Cardiac muscle cell (in vitro differentiated cells and primary cell): ENCODE measurements around the gene AKAP8L. TPM values are rescaled to one million over a fixed set of nuclear protein-coding genes. Genes with fewer than 3 reads are reported as not detected.

ENCODE experiments used
- DNase-seq, 2 donors: peaks; one replicate each; pipeline versions ENCODE4 v3.0.0 to v3.0.0-alpha.2; 2010 to 2017; ENCODE audit warnings: low read depth in 1 of 2, low spot score in 1 of 2
- H3K27ac ChIP-seq: fragments of 200-600 bp; sonication (generic); 2 replicates; pipeline ENCODE4 v1.5.1; 2016
- H3K27me3 ChIP-seq: fragments of 200-600 bp; sonication (generic); 2 replicates; pipeline ENCODE4 v1.6.0; 2016; ENCODE audit warnings: control low read depth
- H3K36me3 ChIP-seq: fragments of 200-600 bp; sonication (generic); 2 replicates; pipeline ENCODE4 v1.5.1; 2016; ENCODE audit warnings: control low read depth
- H3K4me1 ChIP-seq: fragments of 200-600 bp; sonication (generic); 2 replicates; pipeline ENCODE4 v1.8.1; 2017; ENCODE audit warnings: low read depth, mild to moderate bottlenecking, mixed run types
- H3K4me3 ChIP-seq: fragments of 200-600 bp; sonication (generic); 2 replicates; pipeline ENCODE4 v1.5.1; 2016; ENCODE audit warnings: mild to moderate bottlenecking
- H3K9me3 ChIP-seq: fragments of 200-600 bp; sonication (generic); 2 replicates; pipeline ENCODE4 v1.5.1; 2017; ENCODE audit warnings: low read depth, mild to moderate bottlenecking, control low read depth
- CTCF ChIP-seq: IDR thresholded peaks from 2 replicates; pipeline ENCODE4 v1.5.1; 2012; ENCODE audit warnings: low read depth, mild to moderate bottlenecking, low read length
- polyA plus RNA-seq: library from polyadenylated mRNA; unstranded; fragments of >200 nt; fragmentation: Nextera tagmentation; extraction: Ambion mirVana; gene quantifications from 2 replicates; pipeline ENCODE4 v1.2.1, GENCODE V29; 2016
- total RNA-seq: library from RNA; depleted of rRNA; stranded (reverse); fragments of >200 nt; gene quantifications from 2 replicates; pipeline ENCODE4 v1.2.3, GENCODE V29; 2016

Gene AKAP8L
- total RNA-seq (207 and 410 TPM in 2 replicates), polyA plus RNA-seq (235 and 328 TPM in 2 replicates)

GRCh38 chr19:15418579-15419412 lies at the start of gene AKAP8L:
Gene AKAP8L (minus strand): TSS chr19:15418988. CDS start chr19:15418923, 65 bp downstream.
- Histone ChIP-seq H3K9me3 (no peaks in the 10 kb centered on the region), H3K4me3 (peak within 1 kb of the TSS; percentile 96), H3K36me3 (peaks cover 10% of the 10 kb centered on the region), H3K4me1 (peaks cover 20% of the 10 kb centered on the region), H3K27ac (peak within 1 kb of the TSS; percentile 95), H3K27me3 (no peaks in the 10 kb centered on the region)
- DNase-seq, result peak; percentile 99 to 100
- peak; percentile 61 for TF ChIP-seq CTCF

GRCh38 chr19:15467734-15468214 lies 49.0 kb upstream of the AKAP8L start:
- H3K4me3 ChIP-seq, result no peak overlapping the region
- no peaks in the 10 kb centered on the region for H3K9me3 ChIP-seq
- H3K27me3 ChIP-seq, result peaks cover 37% of the 10 kb centered on the region
- H3K27ac ChIP-seq, result no peak overlapping the region
- TF ChIP-seq CTCF, result no peak
- no peaks in the 10 kb centered on the region for H3K36me3 ChIP-seq
- DNase-seq, result no peak
- no peaks in the 10 kb centered on the region for H3K4me1 ChIP-seq

GRCh38 chr19:15466851-15467733 lies 48.3 kb upstream of the AKAP8L start:
- H3K4me3 ChIP-seq, result no peak overlapping the region
- H3K27me3 ChIP-seq, result peaks cover 37% of the 10 kb centered on the region
- no peaks in the 10 kb centered on the region for H3K4me1 ChIP-seq
- peak in 1 of 2 donors; percentile 88 for DNase-seq
- H3K9me3 ChIP-seq, result no peaks in the 10 kb centered on the region
- TF ChIP-seq CTCF, result no peak
- no peak overlapping the region for H3K27ac ChIP-seq
- H3K36me3 ChIP-seq, result no peaks in the 10 kb centered on the region

GRCh38 chr19:15464394-15465385 lies 45.9 kb upstream of the AKAP8L start, which contains the start of gene RASAL3:
Gene RASAL3 (minus strand): TSS chr19:15464544. CDS start chr19:15464358, 186 bp downstream.
- Histone ChIP-seq H3K27me3 (peaks cover 43% of the 10 kb centered on the region), H3K9me3 (no peaks in the 10 kb centered on the region), H3K36me3 (no peaks in the 10 kb centered on the region), H3K27ac (no peak within 1 kb of the TSS), H3K4me1 (no peaks in the 10 kb centered on the region), H3K4me3 (no peak within 1 kb of the TSS)
- peak in 1 of 2 donors; percentile 46 for DNase-seq
- TF ChIP-seq CTCF, result no peak
